Measurements from ENCODE around the gene PAX2.

PAX2 gene

GRCh38 chr10:100806356-100806645 is 60.9 kb downstream of the PAX2 start:
- FAIRE-seq (no peak), DNase-seq (ENCODE audit: insufficient read length, low spot score) (no peak)
- TF ChIP-seq POLR2A (IDR thresholded peaks at IDR 0.05; ENCODE audit: low read depth, low read length) (no peak), TAF1 (IDR thresholded peaks at IDR 0.05; ENCODE audit: low read depth, low read length) (no peak), SPI1 (IDR thresholded peaks at IDR 0.05; ENCODE audit: low read depth, low read length) (no peak), POU2F2 (IDR thresholded peaks at IDR 0.05; ENCODE audit: low read depth, low read length) (no peak), PAX5 (IDR thresholded peaks at IDR 0.05; ENCODE audit: insufficient read depth, low read length, severe bottlenecking) (no peak)

- FAIRE-seq: no peak
- TF ChIP-seq TAF1 (IDR thresholded peaks at IDR 0.05; ENCODE audit: low read depth, low read length): no peak
- no peak for TF ChIP-seq POLR2A (IDR thresholded peaks at IDR 0.05; ENCODE audit: low read depth, low read length)
- no peak for TF ChIP-seq SPI1 (IDR thresholded peaks at IDR 0.05; ENCODE audit: low read depth, low read length)
- TF ChIP-seq POLR2AphosphoS5 (IDR thresholded peaks at IDR 0.05; ENCODE audit: low read depth, low read length): no peak
- TF ChIP-seq PAX5 (IDR thresholded peaks at IDR 0.05; ENCODE audit: insufficient read depth, low read length, severe bottlenecking): no peak
- no peak for TF ChIP-seq POU2F2 (IDR thresholded peaks at IDR 0.05; ENCODE audit: low read depth, low read length)
- no peak for DNase-seq (ENCODE audit: insufficient read length, low spot score)
Observed at GRCh38 chr10:100807241-100807951, 62.0 kb downstream of the PAX2 start.

- no peak for FAIRE-seq
- no peak for TF ChIP-seq SPI1 (IDR thresholded peaks at IDR 0.05; ENCODE audit: low read depth, low read length)
- TF ChIP-seq POLR2AphosphoS5 (IDR thresholded peaks at IDR 0.05; ENCODE audit: low read depth, low read length): no peak
- no peak for TF ChIP-seq POLR2A (IDR thresholded peaks at IDR 0.05; ENCODE audit: low read depth, low read length)
- no peak for TF ChIP-seq TAF1 (IDR thresholded peaks at IDR 0.05; ENCODE audit: low read depth, low read length)
- TF ChIP-seq PAX5 (IDR thresholded peaks at IDR 0.05; ENCODE audit: insufficient read depth, low read length, severe bottlenecking): no peak
- TF ChIP-seq POU2F2 (IDR thresholded peaks at IDR 0.05; ENCODE audit: low read depth, low read length): no peak
- DNase-seq (ENCODE audit: insufficient read length, low spot score): no peak
Observed at GRCh38 chr10:100808876-100809275, 63.5 kb downstream of the PAX2 start.

GRCh38 chr10:100810091-100810834 is 64.9 kb downstream of the PAX2 start:
- no peak for FAIRE-seq
- no peak for DNase-seq (ENCODE audit: insufficient read length, low spot score)
- TF ChIP-seq SPI1 (IDR thresholded peaks at IDR 0.05; ENCODE audit: low read depth, low read length): no peak
- no peak for TF ChIP-seq POU2F2 (IDR thresholded peaks at IDR 0.05; ENCODE audit: low read depth, low read length)
- no peak for TF ChIP-seq POLR2AphosphoS5 (IDR thresholded peaks at IDR 0.05; ENCODE audit: low read depth, low read length)
- no peak for TF ChIP-seq POLR2A (IDR thresholded peaks at IDR 0.05; ENCODE audit: low read depth, low read length)

GRCh38 chr10:100810835-100811116 is 65.4 kb downstream of the PAX2 start:
- FAIRE-seq: no peak
- no peak for DNase-seq (ENCODE audit: insufficient read length, low spot score)
- TF ChIP-seq PAX5 (IDR thresholded peaks at IDR 0.05; ENCODE audit: insufficient read depth, low read length, severe bottlenecking) (no peak), POLR2A (IDR thresholded peaks at IDR 0.05; ENCODE audit: low read depth, low read length) (no peak), SPI1 (IDR thresholded peaks at IDR 0.05; ENCODE audit: low read depth, low read length) (no peak), POLR2AphosphoS5 (IDR thresholded peaks at IDR 0.05; ENCODE audit: low read depth, low read length) (no peak), TAF1 (IDR thresholded peaks at IDR 0.05; ENCODE audit: low read depth, low read length) (no peak), POU2F2 (IDR thresholded peaks at IDR 0.05; ENCODE audit: low read depth, low read length) (no peak)

GRCh38 chr10:100811261-100811660 is 65.9 kb downstream of the PAX2 start:
- no peak for DNase-seq (ENCODE audit: insufficient read length, low spot score)
- TF ChIP-seq POLR2A (IDR thresholded peaks at IDR 0.05; ENCODE audit: low read depth, low read length) (no peak), PAX5 (IDR thresholded peaks at IDR 0.05; ENCODE audit: insufficient read depth, low read length, severe bottlenecking) (no peak), SPI1 (IDR thresholded peaks at IDR 0.05; ENCODE audit: low read depth, low read length) (no peak), POLR2AphosphoS5 (IDR thresholded peaks at IDR 0.05; ENCODE audit: low read depth, low read length) (no peak), TAF1 (IDR thresholded peaks at IDR 0.05; ENCODE audit: low read depth, low read length) (no peak), POU2F2 (IDR thresholded peaks at IDR 0.05; ENCODE audit: low read depth, low read length) (no peak)
- FAIRE-seq: no peak

- TF ChIP-seq POU2F2 (IDR thresholded peaks at IDR 0.05; ENCODE audit: low read depth, low read length): no peak
- no peak for TF ChIP-seq SPI1 (IDR thresholded peaks at IDR 0.05; ENCODE audit: low read depth, low read length)
- no peak for TF ChIP-seq POLR2AphosphoS5 (IDR thresholded peaks at IDR 0.05; ENCODE audit: low read depth, low read length)
- FAIRE-seq (no peak), DNase-seq (ENCODE audit: insufficient read length, low spot score) (no peak)
Observed at GRCh38 chr10:100811752-100812750, 66.7 kb downstream of the PAX2 start.

- DNase-seq (ENCODE audit: insufficient read length, low spot score) (no peak), FAIRE-seq (no peak)
- no peak for TF ChIP-seq SPI1 (IDR thresholded peaks at IDR 0.05; ENCODE audit: low read depth, low read length)
- TF ChIP-seq PAX5 (IDR thresholded peaks at IDR 0.05; ENCODE audit: insufficient read depth, low read length, severe bottlenecking): no peak
- no peak for TF ChIP-seq TAF1 (IDR thresholded peaks at IDR 0.05; ENCODE audit: low read depth, low read length)
- no peak for TF ChIP-seq POLR2AphosphoS5 (IDR thresholded peaks at IDR 0.05; ENCODE audit: low read depth, low read length)
- no peak for TF ChIP-seq POLR2A (IDR thresholded peaks at IDR 0.05; ENCODE audit: low read depth, low read length)
- TF ChIP-seq POU2F2 (IDR thresholded peaks at IDR 0.05; ENCODE audit: low read depth, low read length): no peak
Observed at GRCh38 chr10:100812978-100813377, 67.6 kb downstream of the PAX2 start.

- FAIRE-seq: no peak
- DNase-seq (ENCODE audit: insufficient read length, low spot score): no peak
- TF ChIP-seq TAF1 (IDR thresholded peaks at IDR 0.05; ENCODE audit: low read depth, low read length) (no peak), SPI1 (IDR thresholded peaks at IDR 0.05; ENCODE audit: low read depth, low read length) (no peak), POLR2AphosphoS5 (IDR thresholded peaks at IDR 0.05; ENCODE audit: low read depth, low read length) (no peak), POU2F2 (IDR thresholded peaks at IDR 0.05; ENCODE audit: low read depth, low read length) (no peak), POLR2A (IDR thresholded peaks at IDR 0.05; ENCODE audit: low read depth, low read length) (no peak), PAX5 (IDR thresholded peaks at IDR 0.05; ENCODE audit: insufficient read depth, low read length, severe bottlenecking) (no peak)
Observed at GRCh38 chr10:100814751-100815474, 69.5 kb downstream of the PAX2 start.
